ENCODE measurements around the gene CDK5.
"Not testable (repeated sequence)": the region's sequence is repeated elsewhere in the genome, so short reads cannot be mapped to it uniquely, and the experiment has no call there.

The CDK5 gene

DNA sequence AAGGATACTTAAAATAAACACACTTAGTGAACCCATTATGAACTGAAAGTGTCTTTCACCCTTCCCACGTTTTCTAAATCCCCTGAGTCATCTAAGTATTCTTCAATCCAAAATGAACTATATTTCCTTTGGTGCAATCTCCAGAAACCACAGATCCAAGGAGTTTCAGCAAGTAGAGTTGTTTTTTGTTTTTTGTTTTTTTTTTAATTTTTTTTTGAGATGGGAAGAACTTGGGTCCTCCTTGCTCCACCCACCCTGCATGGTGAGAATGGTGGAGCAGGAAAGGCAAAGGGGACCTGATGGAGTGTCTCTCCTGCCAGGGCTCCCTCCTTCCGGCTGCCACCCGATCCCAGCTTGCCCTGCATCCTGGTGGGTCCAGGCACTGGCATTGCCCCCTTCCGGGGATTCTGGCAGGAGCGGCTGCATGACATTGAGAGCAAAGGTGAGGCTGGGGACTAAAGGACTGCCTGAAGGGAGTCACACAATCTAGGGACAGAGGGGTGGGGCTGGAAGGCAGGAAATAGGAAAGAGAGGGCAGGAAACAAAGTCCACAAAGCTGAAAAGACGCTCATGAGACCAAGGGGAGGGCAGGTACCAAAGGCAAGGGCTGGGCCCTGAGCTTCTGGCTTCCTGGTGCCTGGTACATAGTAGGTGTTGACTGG is 45.5 kb downstream of the CDK5 start:
- DNase-seq: no peak

DNA sequence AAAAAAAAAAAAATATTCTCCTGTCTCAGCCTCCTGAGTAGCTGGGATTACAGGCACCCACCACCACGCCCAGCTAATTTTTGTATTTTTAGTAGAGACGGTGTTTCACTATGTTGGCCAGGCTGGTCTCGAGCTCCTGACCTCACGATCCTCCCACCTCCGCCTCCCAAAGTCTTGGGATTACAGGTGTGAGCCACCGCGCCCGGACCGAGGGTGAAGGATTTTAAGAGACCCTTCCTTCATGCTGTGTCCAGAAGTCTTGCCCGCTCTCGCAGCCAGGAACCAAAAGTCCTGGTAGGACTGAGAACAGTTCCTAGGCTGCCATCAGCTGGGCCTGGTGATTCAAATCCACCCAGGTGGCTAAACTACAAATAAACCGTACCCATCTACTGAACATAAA is 46.1 kb downstream of the CDK5 start:
- not testable (repeated sequence) for DNase-seq

DNA sequence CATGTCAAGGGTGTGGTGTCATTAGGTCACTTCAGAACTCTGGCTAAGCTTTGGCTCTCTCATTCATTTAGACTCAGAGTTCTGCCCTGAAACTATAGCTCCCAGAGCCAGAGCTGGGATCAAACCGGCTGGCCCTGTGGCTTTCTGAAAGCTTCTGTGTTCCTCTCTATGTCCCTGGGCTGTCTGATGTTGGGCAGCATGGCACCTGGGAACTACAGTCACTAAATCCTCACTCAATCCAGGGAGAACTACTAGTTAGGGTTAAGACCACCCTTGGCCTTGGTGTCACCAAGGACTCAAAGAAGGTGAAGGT is 46.6 kb downstream of the CDK5 start:
- no peak for DNase-seq

DNA sequence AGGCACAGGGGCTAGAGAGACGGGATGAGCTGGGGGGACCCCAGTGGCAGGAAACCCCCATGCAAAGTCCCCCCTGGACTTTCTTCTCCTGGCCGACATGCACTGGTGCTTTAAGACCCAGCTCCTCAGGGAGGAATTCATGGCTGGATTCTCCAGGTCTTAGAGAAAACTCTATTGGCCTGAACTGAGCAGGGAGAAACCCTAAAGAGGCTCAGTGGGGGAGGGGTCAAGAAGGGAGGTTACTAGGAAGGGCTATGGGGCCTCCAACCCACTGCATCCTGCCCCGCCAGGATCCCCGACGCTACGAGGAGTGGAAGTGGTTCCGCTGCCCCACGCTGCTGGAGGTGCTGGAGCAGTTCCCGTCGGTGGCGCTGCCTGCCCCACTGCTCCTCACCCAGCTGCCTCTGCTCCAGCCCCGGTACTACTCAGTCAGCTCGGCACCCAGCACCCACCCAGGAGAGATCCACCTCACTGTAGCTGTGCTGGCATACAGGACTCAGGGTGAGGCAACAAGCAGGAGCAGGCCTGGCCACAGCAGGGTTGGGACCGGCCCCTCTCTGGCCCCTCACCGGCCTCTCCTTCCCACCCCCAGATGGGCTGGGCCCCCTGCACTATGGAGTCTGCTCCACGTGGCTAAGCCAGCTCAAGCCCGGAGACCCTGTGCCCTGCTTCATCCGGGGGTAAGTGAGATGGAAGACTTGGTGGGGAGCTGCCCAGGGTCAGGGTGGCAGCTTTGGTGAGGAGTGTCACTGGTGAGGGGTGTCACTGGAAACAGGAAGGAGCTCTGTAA is 47.2 kb downstream of the CDK5 start:
- DNase-seq: peak; percentile 66

DNA sequence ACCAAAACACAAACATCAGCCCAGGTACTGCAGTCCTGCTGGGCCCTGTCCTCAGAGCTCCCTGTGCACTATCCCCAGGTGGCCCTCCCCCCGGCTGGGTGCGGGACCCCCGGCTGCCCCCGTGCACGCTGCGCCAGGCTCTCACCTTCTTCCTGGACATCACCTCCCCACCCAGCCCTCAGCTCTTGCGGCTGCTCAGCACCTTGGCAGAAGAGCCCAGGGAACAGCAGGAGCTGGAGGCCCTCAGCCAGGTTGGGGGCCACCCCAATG is 47.7 kb downstream of the CDK5 start:
- DNase-seq: no peak

DNA sequence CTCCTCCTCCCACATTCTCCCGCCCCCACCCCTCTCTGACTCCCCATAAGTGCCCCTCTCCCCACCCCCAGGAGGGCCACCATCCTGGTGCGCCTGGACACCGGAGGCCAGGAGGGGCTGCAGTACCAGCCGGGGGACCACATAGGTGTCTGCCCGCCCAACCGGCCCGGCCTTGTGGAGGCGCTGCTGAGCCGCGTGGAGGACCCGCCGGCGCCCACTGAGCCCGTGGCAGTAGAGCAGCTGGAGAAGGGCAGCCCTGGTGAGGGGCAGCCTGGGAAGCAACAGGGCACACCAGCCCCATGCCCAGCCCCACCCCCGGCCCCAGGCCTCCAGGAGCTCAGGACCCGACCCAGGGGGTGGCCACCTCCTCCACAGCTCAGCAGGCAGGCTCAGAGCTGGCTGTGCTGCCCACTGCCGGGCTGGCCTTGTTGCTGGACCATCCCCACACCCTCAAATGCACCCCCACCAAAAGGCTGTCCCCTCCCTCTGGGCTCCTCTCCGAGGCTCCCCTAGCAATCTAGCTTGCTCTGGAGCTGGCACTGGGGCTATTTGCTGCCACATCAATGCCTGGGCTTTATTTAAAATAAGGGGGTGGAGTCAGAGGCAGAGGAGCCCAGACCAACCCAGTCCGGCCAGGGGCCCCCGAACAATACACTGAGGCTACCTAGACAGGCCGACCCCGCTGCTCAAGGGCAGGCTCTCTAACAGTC is 48.2 kb downstream of the CDK5 start:
- DNase-seq: no peak

DNA sequence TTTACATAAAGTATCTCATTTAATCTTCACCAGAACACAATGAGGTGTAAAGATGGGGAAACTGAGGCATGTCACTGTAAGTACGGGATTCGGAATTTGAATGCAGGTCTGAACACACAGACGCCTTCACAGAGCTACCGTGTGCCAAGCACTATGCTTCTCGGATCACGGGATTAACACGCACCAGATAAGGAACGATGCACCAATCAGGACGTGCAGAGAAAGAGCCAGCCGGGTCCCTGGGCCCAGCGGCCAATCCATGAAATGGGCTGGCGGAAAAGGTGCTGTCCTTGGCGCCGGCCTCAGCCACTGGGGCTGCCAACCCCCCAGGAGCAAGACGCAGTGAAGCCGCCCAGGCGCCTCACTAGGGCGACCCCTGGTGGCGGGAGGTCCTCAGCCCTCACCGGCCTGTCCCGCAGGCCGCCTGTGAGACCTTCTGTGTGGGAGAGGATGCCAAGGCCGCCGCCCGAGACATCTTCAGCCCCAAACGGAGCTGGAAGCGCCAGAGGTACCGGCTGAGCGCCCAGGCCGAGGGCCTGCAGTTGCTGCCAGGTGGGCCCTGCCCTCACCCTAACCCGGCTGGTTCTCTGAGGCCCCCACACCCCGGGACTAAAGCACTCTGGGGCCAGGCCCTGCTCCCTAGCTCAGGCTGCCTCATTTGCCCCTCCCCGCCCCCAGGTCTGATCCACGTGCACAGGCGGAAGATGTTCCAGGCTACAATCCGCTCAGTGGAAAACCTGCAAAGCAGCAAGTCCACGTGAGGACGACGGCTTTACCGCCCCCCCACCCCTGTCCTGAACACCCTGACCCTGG is 49.0 kb downstream of the CDK5 start:
- DNase-seq: peak; percentile 44

DNA sequence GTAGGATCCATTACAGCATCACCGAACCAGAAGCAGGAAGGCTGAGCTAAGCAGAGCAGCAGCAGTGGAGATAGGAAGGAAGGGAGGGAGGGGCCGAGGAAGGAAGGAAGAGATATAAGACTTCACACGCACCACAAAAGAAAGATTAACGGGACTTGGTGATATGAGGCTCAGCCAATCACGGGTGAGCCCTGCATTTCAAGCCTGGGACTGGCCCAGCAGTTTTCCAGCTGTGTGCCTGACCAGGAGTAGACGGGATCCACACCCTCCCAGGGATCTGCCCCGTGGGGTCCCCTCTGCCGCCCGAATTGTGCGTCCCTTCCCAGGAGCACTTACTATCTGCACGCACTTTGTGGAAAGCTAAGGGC is 49.6 kb downstream of the CDK5 start:
- DNase-seq: no peak

DNA sequence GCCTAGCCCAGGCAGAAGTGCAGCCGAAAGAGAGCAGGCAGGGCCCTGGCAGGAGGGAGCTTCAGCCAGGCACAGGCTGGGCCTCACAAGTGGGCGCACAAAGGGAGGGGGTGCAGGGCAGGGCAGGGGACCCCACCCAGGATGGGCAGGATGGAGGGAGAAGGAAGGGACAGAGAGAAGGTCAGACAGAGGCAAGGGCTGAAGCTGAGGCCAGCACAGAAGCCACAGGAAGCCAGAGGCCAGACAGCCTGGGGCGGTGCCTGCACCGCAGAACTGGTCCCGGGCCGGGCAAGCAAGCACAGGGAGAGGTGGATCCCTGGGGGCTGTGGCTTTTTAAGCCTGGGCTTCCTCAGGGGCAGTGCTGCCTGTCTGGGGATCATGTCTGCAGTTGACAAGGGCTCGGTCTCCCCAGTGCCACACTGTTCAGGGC is 50.2 kb downstream of the CDK5 start:
- DNase-seq: no peak

DNA sequence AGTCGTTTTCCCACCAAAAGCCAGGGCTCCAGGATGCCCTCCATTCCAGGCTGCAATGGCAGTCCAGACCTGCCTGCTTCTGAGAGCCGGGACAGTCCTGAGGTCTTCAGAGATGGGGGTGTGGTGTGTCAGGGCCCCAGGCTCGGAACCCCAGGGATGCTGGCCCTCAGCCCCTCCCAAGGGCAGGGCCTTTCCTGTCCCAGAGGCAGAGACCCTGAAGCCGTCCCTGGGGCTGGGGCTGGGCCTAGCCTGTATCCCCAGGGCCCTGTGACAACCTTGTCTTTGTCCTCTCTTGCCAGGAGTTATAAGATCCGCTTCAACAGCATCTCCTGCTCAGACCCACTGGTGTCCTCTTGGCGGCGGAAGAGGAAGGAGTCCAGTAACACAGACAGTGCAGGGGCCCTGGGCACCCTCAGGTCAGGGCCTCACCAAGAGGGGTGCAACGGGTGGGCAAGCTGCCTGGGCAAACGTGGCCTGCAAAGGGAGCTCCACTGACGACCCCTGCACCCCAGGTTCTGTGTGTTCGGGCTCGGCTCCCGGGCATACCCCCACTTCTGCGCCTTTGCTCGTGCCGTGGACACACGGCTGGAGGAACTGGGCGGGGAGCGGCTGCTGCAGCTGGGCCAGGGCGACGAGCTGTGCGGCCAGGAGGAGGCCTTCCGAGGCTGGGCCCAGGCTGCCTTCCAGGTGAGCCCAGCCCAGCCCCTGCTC is 51.0 kb downstream of the CDK5 start:
- DNase-seq: no peak

DNA sequence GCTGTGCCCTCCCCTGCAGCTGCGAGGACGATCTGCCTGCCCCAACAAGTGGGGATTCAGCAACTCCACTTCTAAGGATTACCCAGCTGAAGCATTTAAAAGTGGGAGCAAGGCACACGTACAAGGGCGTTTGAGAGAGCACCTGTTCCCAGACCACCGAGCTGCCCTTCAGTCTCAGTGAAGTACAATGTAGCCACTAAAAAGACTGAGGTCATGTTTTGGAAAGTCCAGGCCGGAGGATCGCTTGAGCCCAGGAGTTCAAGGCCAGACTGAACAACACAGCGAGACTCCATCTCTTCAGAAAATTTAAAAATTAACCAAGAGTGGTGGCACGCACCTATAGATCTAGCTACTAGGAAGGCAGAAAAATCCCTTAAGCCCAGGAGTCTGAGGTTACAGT is 52.1 kb downstream of the CDK5 start:
- no peak for DNase-seq

Measured in fibroblast of upper back skin (primary cell).